Measurements from ENCODE around the gene MTMR1. TPM values are rescaled to one million over a fixed set of nuclear protein-coding genes. Genes with fewer than 3 reads are reported as not detected.

Gene MTMR1
- total RNA-seq, 1 experiment from 2014 or later, result 25.4 TPM

- ChIA-PET POLR2A (no interaction called here), CTCF (no interaction called here)
- intact Hi-C loops (cut with micrococcal nuclease; ENCODE audit: unreplicated experiment), result no loop called here
These were observed 45.9 kb upstream of the MTMR1 start for GRCh38 chrX:150647331-150647730.

GRCh38 chrX:150648296-150648940 lies 44.8 kb upstream of the MTMR1 start:
- no peak overlapping the region for H3K4me3 Mint-ChIP-seq (ENCODE audit: unreplicated experiment)
- CTCF ChIA-PET, result no interaction called here
- no peaks in the 10 kb centered on the region for H3K4me1 ChIP-seq

More at GRCh38 chrX:150647331-150647730, 45.9 kb upstream of the MTMR1 start:
- Histone ChIP-seq H3K4me1 (no peaks in the 10 kb centered on the region), H3K4me3 (ENCODE audit: low read depth, low read length) (no peak overlapping the region), H3K27me3 (replicated peaks; ENCODE audit: control insufficient read depth, insufficient read depth, low read length) (no peaks in the 10 kb centered on the region), H3K36me3 (ENCODE audit: control insufficient read depth, insufficient read depth, low read length) (no peaks in the 10 kb centered on the region), H3K9me3 (no peaks in the 10 kb centered on the region)
- no peak for DNase-seq
- Mint-ChIP-seq H3K27ac (ENCODE audit: unreplicated experiment) (no peak overlapping the region), H3K4me1 (ENCODE audit: low read depth, unreplicated experiment) (no peaks in the 10 kb centered on the region), H3K9me3 (ENCODE audit: unreplicated experiment) (no peaks in the 10 kb centered on the region), H3K27me3 (ENCODE audit: insufficient read depth, unreplicated experiment) (no peaks in the 10 kb centered on the region), H3K4me3 (ENCODE audit: unreplicated experiment) (no peak overlapping the region), H3K36me3 (ENCODE audit: insufficient read depth, unreplicated experiment) (no peaks in the 10 kb centered on the region)
- no peak for TF ChIP-seq CTCF (IDR thresholded peaks at IDR 0.05; ENCODE audit: insufficient read depth in 1 of 2, low read depth in 1 of 2, low read length in 1 of 2, severe bottlenecking in 1 of 2, unreplicated experiment in 1 of 2)
- BruUV-seq (replicated peaks), result no TSS peak

DNA sequence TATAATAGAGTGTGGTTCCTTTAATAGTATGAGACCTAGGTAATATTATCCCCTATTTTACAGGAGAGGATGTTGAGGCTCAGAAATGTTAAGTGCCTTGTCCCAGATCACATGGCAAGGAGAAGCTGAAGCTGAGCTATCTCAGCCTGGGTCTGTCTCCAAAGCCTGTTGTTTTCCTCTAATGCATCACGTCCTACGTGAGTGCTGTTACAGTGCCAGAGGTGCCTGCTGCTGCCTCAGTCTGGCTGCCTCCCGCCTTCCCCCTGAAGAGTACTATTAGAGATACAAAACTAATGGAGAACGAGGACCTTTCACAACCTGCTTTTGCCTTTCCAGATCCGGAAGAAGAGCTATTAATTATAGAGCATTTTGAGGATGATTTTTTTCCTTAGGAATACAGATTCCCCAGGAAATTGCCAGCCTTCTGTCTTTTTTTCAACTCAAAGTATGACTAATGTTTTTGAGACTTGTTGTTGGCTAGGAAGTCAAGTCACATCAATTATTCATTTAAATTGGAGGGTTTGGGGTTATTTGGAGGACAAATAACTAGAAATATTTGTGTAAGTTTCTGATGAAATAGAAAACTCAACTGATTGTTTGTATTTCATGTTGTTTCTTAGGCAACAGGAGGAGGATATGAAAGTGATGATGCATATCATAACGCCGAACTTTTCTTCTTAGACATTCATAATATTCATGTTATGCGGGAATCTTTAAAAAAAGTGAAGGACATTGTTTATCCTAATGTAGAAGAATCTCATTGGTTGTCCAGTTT lies 43.9 kb upstream of the MTMR1 start:
- POLR2A ChIA-PET, result no interaction called here
- intact Hi-C loops (cut with micrococcal nuclease; ENCODE audit: unreplicated experiment), result no loop called here

More at GRCh38 chrX:150648296-150648940, 44.8 kb upstream of the MTMR1 start:
- POLR2A ChIA-PET, result no interaction called here
- no peaks in the 10 kb centered on the region for H3K4me1 Mint-ChIP-seq (ENCODE audit: low read depth, unreplicated experiment)
- Histone ChIP-seq H3K36me3 (ENCODE audit: control insufficient read depth, insufficient read depth, low read length) (no peaks in the 10 kb centered on the region), H3K9me3 (no peaks in the 10 kb centered on the region), H3K4me3 (ENCODE audit: low read depth, low read length) (no peak overlapping the region), H3K27me3 (replicated peaks; ENCODE audit: control insufficient read depth, insufficient read depth, low read length) (no peaks in the 10 kb centered on the region)
- no TSS peak for BruUV-seq (replicated peaks)
- no peak for TF ChIP-seq CTCF (IDR thresholded peaks at IDR 0.05; ENCODE audit: insufficient read depth in 1 of 2, low read depth in 1 of 2, low read length in 1 of 2, severe bottlenecking in 1 of 2, unreplicated experiment in 1 of 2)
- H3K9me3 Mint-ChIP-seq (ENCODE audit: unreplicated experiment), result no peaks in the 10 kb centered on the region
- intact Hi-C loops (cut with micrococcal nuclease; ENCODE audit: unreplicated experiment), result no loop called here
- H3K27ac Mint-ChIP-seq (ENCODE audit: unreplicated experiment), result no peak overlapping the region
- no peaks in the 10 kb centered on the region for H3K36me3 Mint-ChIP-seq (ENCODE audit: insufficient read depth, unreplicated experiment)
- H3K27me3 Mint-ChIP-seq (ENCODE audit: insufficient read depth, unreplicated experiment), result no peaks in the 10 kb centered on the region
- DNase-seq, result no peak

More for the DNA sequence above, 43.9 kb upstream of the MTMR1 start:
- BruUV-seq (replicated peaks), result no TSS peak
- no peak for TF ChIP-seq CTCF (IDR thresholded peaks at IDR 0.05; ENCODE audit: insufficient read depth in 1 of 2, low read depth in 1 of 2, low read length in 1 of 2, severe bottlenecking in 1 of 2, unreplicated experiment in 1 of 2)
- Histone ChIP-seq H3K4me1 (no peaks in the 10 kb centered on the region), H3K4me3 (ENCODE audit: low read depth, low read length) (no peak overlapping the region), H3K9me3 (no peaks in the 10 kb centered on the region), H3K27me3 (replicated peaks; ENCODE audit: control insufficient read depth, insufficient read depth, low read length) (no peaks in the 10 kb centered on the region), H3K36me3 (ENCODE audit: control insufficient read depth, insufficient read depth, low read length) (no peaks in the 10 kb centered on the region)
- Mint-ChIP-seq H3K27me3 (ENCODE audit: insufficient read depth, unreplicated experiment) (no peaks in the 10 kb centered on the region), H3K4me1 (ENCODE audit: low read depth, unreplicated experiment) (no peaks in the 10 kb centered on the region), H3K27ac (ENCODE audit: unreplicated experiment) (no peak overlapping the region), H3K36me3 (ENCODE audit: insufficient read depth, unreplicated experiment) (no peaks in the 10 kb centered on the region), H3K4me3 (ENCODE audit: unreplicated experiment) (no peak overlapping the region), H3K9me3 (ENCODE audit: unreplicated experiment) (no peaks in the 10 kb centered on the region)
- CTCF ChIA-PET, result no interaction called here
- DNase-seq, result no peak
